Activated naive CD8-positive, alpha-beta T cell treated with anti-CD3 and anti-CD28 coated beads, Interleukin-2, amount 10 ng/mL, durations not matched to agents 7 days and 5 days (primary cell): ENCODE data around the gene ARNT2. TPM values are rescaled to one million over a fixed set of nuclear protein-coding genes. Genes with fewer than 3 reads are reported as not detected.

Experiments
- ATAC-seq: fragments of 150-1000 bp; cut with Tn5 transposase; one replicate; pipeline ENCODE4 v1.10.0; 2021; ENCODE audit warnings: low read depth, moderate library complexity
- POLR2A ChIA-PET: fragments of 350-600 bp; sonication (Branson Sonifier 250); formaldehyde crosslinking; loops from one replicate; lab custom pipeline; 2021; ENCODE audit warnings: antibody characterized with exemption; lab: Charles Lee
- DNase-seq: peaks from one replicate; pipeline ENCODE4 v3.0.0; 2021
- H3K27ac Mint-ChIP-seq: one replicate; pipeline ENCODE4 v1.8.0; 2022; ENCODE audit warnings: mild to moderate bottlenecking, mixed read lengths
- H3K27me3 Mint-ChIP-seq: one replicate; pipeline ENCODE4 v1.8.0; 2022; ENCODE audit warnings: mild to moderate bottlenecking, moderate library complexity, mixed read lengths
- H3K36me3 Mint-ChIP-seq: one replicate; pipeline ENCODE4 v1.8.0; 2021; ENCODE audit warnings: mild to moderate bottlenecking, mixed read lengths
- H3K4me1 Mint-ChIP-seq: one replicate; pipeline ENCODE4 v1.8.0; 2021; ENCODE audit warnings: mixed read lengths
- H3K4me3 Mint-ChIP-seq: one replicate; pipeline ENCODE4 v1.8.0; 2022; ENCODE audit warnings: mild to moderate bottlenecking, moderate library complexity, mixed read lengths
- H3K9me3 Mint-ChIP-seq: one replicate; pipeline ENCODE4 v1.8.0; 2021; ENCODE audit warnings: mixed read lengths
- total RNA-seq, 2 experiments: library from RNA; stranded (reverse); gene quantifications; one replicate each; pipeline ENCODE4 v1.2.3, GENCODE V29; 2021

Gene ARNT2
- total RNA-seq, 2 experiments from 2014 or later, result not detected

GRCh38 chr15:80517290-80517689 is 113.1 kb downstream of the ARNT2 start:
- H3K27ac Mint-ChIP-seq, result no peak overlapping the region

GRCh38 chr15:80518522-80518921 is 114.3 kb downstream of the ARNT2 start:
- DNase-seq, result no peak
- Mint-ChIP-seq H3K9me3 (no peaks in the 10 kb centered on the region), H3K4me1 (no peaks in the 10 kb centered on the region), H3K27ac (no peak overlapping the region), H3K36me3 (no peaks in the 10 kb centered on the region), H3K27me3 (no peaks in the 10 kb centered on the region), H3K4me3 (no peak overlapping the region)
- POLR2A ChIA-PET, result no interaction called here
- ATAC-seq, result no peak

More at GRCh38 chr15:80517290-80517689, 113.1 kb downstream of the ARNT2 start:
- POLR2A ChIA-PET, result no interaction called here
- DNase-seq (no peak), ATAC-seq (no peak)
- Mint-ChIP-seq H3K4me1 (no peaks in the 10 kb centered on the region), H3K4me3 (no peak overlapping the region), H3K27me3 (no peaks in the 10 kb centered on the region), H3K9me3 (no peaks in the 10 kb centered on the region), H3K36me3 (no peaks in the 10 kb centered on the region)

GRCh38 chr15:80523746-80524145 is 119.6 kb downstream of the ARNT2 start:
- H3K27ac Mint-ChIP-seq, result no peak overlapping the region
- no peak for ATAC-seq
- no peak overlapping the region for H3K4me3 Mint-ChIP-seq
- H3K9me3 Mint-ChIP-seq, result no peaks in the 10 kb centered on the region
- no peaks in the 10 kb centered on the region for H3K4me1 Mint-ChIP-seq
- no peaks in the 10 kb centered on the region for H3K27me3 Mint-ChIP-seq
- no peaks in the 10 kb centered on the region for H3K36me3 Mint-ChIP-seq
- POLR2A ChIA-PET, result no interaction called here
- no peak for DNase-seq

GRCh38 chr15:80525853-80526252 is 121.7 kb downstream of the ARNT2 start:
- H3K9me3 Mint-ChIP-seq, result no peaks in the 10 kb centered on the region
- ATAC-seq (no peak), DNase-seq (no peak)
- no peaks in the 10 kb centered on the region for H3K36me3 Mint-ChIP-seq
- no peak overlapping the region for H3K27ac Mint-ChIP-seq
- POLR2A ChIA-PET, result no interaction called here
- H3K4me3 Mint-ChIP-seq, result no peak overlapping the region
- peaks cover 4% of the 10 kb centered on the region for H3K27me3 Mint-ChIP-seq
- H3K4me1 Mint-ChIP-seq, result no peaks in the 10 kb centered on the region

DNA sequence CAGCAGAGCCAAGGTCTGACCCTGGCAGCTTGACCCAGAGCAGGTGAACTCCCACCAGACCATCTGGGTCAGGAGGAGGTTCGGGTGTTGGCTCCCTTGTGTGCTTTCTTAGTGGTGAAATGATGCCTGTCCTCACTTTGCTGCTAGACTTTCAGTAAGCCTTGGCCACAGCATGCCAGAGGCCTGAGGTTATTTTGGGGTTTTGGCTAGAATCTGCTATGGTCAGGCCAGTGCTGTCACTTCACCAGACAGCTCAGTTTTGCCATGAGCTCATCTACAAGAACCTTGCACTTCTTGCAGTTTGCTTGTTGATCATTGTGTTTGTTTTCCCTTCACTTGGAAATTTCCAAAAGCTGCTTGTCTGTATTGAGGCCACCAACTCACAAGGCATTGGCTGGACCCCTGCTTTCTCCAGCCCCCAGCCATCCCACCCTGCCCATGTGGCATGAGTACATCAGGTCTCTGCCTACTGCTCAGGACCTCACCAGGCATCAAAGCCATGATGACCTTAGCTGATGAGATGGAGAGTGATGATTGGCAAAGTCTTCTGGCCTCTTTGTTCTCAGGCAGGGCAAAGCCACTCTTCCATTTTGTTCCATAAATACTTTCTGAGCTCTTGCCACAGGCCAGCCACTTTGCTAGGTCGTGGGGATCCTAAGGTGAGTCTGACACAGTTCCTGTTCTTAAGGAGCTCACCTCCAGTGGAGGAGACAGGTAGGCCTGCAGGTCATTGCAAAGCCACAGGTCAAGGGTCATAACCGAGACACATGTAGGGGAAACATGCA is 122.6 kb downstream of the ARNT2 start:
- POLR2A ChIA-PET, result no interaction called here
- no peaks in the 10 kb centered on the region for H3K9me3 Mint-ChIP-seq
- no peak for ATAC-seq

GRCh38 chr15:80527406-80527805 is 123.2 kb downstream of the ARNT2 start:
- Mint-ChIP-seq H3K27me3 (peaks cover 4% of the 10 kb centered on the region), H3K27ac (no peak overlapping the region), H3K4me3 (no peak overlapping the region), H3K9me3 (no peaks in the 10 kb centered on the region), H3K36me3 (no peaks in the 10 kb centered on the region), H3K4me1 (no peaks in the 10 kb centered on the region)
- DNase-seq (no peak), ATAC-seq (no peak)
- POLR2A ChIA-PET, result no interaction called here

More for the DNA sequence above, 122.6 kb downstream of the ARNT2 start:
- Mint-ChIP-seq H3K27ac (no peak overlapping the region), H3K27me3 (peaks cover 4% of the 10 kb centered on the region), H3K4me1 (no peaks in the 10 kb centered on the region), H3K4me3 (no peak overlapping the region), H3K36me3 (no peaks in the 10 kb centered on the region)
- no peak for DNase-seq

GRCh38 chr15:80527961-80528360 is 123.8 kb downstream of the ARNT2 start:
- Mint-ChIP-seq H3K27ac (no peak overlapping the region), H3K4me1 (no peaks in the 10 kb centered on the region), H3K9me3 (no peaks in the 10 kb centered on the region), H3K27me3 (peaks cover 4% of the 10 kb centered on the region), H3K36me3 (no peaks in the 10 kb centered on the region), H3K4me3 (no peak overlapping the region)
- POLR2A ChIA-PET, result no interaction called here
- ATAC-seq, result no peak
- DNase-seq, result no peak

DNA sequence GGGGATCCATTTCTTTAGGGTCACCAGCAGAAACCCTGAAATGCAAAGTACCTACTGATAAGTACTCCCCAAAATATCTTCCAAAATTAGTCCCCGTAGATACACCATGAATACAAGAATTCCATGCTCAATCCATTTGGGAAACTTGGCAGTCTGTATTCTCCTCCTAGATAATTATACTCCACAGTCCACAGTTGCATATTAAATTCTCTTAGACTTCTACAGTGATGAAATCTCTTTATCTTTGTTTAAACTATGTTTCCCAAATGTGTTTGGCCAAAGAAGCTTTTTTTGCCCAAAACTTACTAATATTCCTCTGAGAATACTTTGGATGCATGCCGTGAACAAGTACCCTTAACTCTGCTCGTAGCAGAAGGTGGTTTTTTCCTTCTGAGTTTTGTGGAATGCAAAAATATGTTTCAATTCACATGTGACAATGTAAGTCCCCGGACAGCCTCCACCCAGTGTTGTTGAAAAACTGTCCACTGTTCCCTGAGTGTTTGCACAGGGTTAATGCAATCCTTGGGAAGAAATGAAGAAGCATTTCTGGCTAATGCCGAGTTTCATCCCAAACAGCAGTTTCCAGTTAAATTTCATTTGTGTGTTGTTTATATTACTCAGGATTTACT is 126.7 kb downstream of the ARNT2 start:
- Mint-ChIP-seq H3K4me3 (no peak overlapping the region), H3K36me3 (no peaks in the 10 kb centered on the region), H3K4me1 (no peaks in the 10 kb centered on the region), H3K9me3 (peaks cover 6% of the 10 kb centered on the region), H3K27ac (no peak overlapping the region), H3K27me3 (peaks cover 4% of the 10 kb centered on the region)
- DNase-seq (no peak), ATAC-seq (no peak)
- POLR2A ChIA-PET, result no interaction called here

DNA sequence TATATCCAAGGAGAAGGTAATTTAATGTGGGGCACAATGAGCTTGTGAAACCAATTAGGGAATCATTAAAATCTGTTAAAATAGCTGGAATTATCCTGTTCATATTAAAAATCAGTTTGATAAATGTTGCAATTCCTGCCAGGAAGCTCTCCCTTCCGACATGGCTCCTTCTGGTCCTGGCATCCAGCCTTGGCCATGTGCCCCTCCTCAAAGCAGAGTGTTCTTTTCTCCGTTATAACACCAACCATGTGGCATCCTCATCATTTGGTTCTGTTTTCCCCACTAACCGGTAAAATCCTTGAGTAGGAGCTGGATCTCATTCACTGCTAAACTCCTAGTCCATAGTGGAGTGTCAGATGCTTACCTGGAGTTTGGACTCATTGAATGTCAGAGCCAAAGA is 127.2 kb downstream of the ARNT2 start:
- H3K9me3 Mint-ChIP-seq, result peaks cover 6% of the 10 kb centered on the region
- H3K27me3 Mint-ChIP-seq, result peaks cover 4% of the 10 kb centered on the region
- POLR2A ChIA-PET, result no interaction called here
- ATAC-seq (no peak), DNase-seq (no peak)
- no peaks in the 10 kb centered on the region for H3K4me1 Mint-ChIP-seq
- no peaks in the 10 kb centered on the region for H3K36me3 Mint-ChIP-seq
- H3K4me3 Mint-ChIP-seq, result no peak overlapping the region
- H3K27ac Mint-ChIP-seq, result no peak overlapping the region

DNA sequence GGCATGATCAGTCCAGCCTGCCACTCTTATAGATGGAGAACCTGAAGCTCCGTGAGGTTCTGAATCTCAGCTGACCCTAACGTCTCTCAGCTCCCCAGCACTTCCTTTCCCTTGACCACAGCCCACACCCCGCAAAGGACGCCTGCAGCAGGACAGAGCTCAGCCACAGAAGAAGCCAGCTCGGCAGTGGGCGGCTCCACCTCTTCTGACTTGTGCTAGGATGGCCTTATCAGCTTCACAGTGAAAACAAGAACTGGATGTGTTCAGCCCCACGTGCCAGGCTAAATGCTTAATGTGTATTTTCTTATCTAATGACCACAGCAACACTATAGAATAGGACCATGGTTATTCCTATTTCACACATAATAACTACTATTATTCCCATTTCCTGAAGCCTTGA is 127.6 kb downstream of the ARNT2 start:
- Mint-ChIP-seq H3K27ac (no peak overlapping the region), H3K27me3 (peaks cover 4% of the 10 kb centered on the region), H3K4me1 (no peaks in the 10 kb centered on the region), H3K36me3 (no peaks in the 10 kb centered on the region), H3K4me3 (no peak overlapping the region), H3K9me3 (peaks cover 6% of the 10 kb centered on the region)
- no peak for ATAC-seq
- POLR2A ChIA-PET, result no interaction called here
- DNase-seq, result no peak

DNA sequence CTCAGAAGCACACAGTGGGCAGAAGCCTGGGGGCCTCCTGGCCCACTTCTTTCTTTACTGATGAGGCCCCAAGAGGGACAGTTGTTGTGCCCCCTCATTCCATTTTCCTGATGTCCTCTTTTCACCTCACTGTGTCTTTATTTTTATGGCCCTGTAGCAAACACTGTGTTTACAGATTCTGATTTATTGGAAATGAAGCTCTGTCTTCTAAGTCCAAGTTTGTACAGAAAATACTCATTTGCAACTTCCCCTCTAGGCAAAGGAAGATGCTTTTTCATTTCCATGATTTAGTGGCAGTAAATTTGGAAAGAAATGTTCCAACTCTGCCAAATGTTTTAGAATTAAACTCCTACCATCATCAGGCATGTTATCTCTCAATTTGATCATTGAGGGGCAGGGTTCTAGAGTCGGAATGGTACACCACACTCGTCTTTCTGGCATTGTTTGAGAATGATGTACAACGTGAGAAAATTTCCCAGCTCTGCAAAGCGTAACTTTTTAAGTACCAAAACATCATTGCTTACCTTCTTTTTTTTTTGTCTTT is 129.7 kb downstream of the ARNT2 start:
- H3K27ac Mint-ChIP-seq, result no peak overlapping the region
- H3K4me1 Mint-ChIP-seq, result no peaks in the 10 kb centered on the region
- DNase-seq (no peak), ATAC-seq (no peak)
- H3K36me3 Mint-ChIP-seq, result no peaks in the 10 kb centered on the region
- H3K4me3 Mint-ChIP-seq, result no peak overlapping the region
- H3K9me3 Mint-ChIP-seq, result peaks cover 6% of the 10 kb centered on the region
- POLR2A ChIA-PET, result no interaction called here
- peaks cover 9% of the 10 kb centered on the region for H3K27me3 Mint-ChIP-seq

GRCh38 chr15:80536231-80536630 is 132.0 kb downstream of the ARNT2 start:
- Mint-ChIP-seq H3K27ac (no peak overlapping the region), H3K4me1 (no peaks in the 10 kb centered on the region), H3K4me3 (no peak overlapping the region), H3K9me3 (peaks cover 6% of the 10 kb centered on the region), H3K27me3 (peaks cover 8% of the 10 kb centered on the region), H3K36me3 (no peaks in the 10 kb centered on the region)
- POLR2A ChIA-PET, result no interaction called here
- no peak for ATAC-seq
- no peak for DNase-seq

DNA sequence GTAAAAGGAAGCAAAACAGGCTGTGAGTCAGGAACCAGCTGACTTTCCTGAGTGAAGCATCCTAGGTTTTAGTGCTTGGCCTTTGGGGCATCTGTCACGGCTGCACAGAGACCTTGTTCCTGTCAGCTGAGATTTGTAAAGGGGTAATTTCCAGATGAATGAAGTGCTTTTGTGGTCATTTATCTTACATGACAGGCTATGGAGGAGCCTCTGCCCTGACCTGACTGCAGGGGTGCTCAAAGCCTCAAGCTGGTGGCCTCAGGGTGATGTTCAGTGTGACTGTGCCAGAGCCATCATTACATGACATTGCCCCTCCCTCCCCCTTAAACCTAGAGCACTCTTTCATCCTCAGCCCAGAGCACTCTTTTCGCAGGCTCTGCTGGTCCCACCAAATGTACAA is 132.5 kb downstream of the ARNT2 start:
- peaks cover 6% of the 10 kb centered on the region for H3K9me3 Mint-ChIP-seq
- no peaks in the 10 kb centered on the region for H3K36me3 Mint-ChIP-seq
- DNase-seq (no peak), ATAC-seq (no peak)
- no peak overlapping the region for H3K4me3 Mint-ChIP-seq
- no peaks in the 10 kb centered on the region for H3K4me1 Mint-ChIP-seq
- H3K27me3 Mint-ChIP-seq, result peaks cover 8% of the 10 kb centered on the region
- POLR2A ChIA-PET, result no interaction called here
- H3K27ac Mint-ChIP-seq, result no peak overlapping the region

DNA sequence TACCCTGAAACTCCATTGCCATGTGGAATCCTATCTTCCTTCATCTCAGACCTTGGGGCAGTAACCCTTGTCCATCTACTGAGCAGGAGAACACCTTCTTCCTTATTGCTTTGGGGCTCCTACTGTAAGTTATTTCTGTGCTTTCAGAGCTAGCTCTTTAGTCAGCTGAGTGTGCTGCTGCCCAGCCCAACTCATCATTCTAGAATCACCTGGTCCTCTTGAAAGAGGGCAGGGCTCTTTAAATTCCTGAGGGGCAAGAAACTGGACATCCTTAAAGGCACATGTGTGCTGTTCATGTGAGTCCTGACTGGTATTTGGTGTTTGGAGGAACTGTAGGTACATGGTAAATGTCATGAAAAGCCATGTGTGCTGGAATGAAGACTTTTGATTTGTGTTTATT is 140.9 kb downstream of the ARNT2 start:
- Mint-ChIP-seq H3K9me3 (no peaks in the 10 kb centered on the region), H3K4me3 (no peak overlapping the region), H3K27ac (no peak overlapping the region), H3K36me3 (no peaks in the 10 kb centered on the region), H3K27me3 (peaks cover 2% of the 10 kb centered on the region), H3K4me1 (no peaks in the 10 kb centered on the region)
- DNase-seq (no peak), ATAC-seq (no peak)
- POLR2A ChIA-PET, result no interaction called here
